Measurements from ENCODE around the gene ING2. TPM values are rescaled to one million over a fixed set of nuclear protein-coding genes. Genes with fewer than 3 reads are reported as not detected.
"Not testable (repeated sequence)": the region's sequence is repeated elsewhere in the genome, so short reads cannot be mapped to it uniquely, and the experiment has no call there.

The ING2 gene
- total and polyA plus RNA-seq, 2 donors (not counting 1 experiment from before 2014, with no cell fraction given), result 7.8 to 10.0 TPM

DNA sequence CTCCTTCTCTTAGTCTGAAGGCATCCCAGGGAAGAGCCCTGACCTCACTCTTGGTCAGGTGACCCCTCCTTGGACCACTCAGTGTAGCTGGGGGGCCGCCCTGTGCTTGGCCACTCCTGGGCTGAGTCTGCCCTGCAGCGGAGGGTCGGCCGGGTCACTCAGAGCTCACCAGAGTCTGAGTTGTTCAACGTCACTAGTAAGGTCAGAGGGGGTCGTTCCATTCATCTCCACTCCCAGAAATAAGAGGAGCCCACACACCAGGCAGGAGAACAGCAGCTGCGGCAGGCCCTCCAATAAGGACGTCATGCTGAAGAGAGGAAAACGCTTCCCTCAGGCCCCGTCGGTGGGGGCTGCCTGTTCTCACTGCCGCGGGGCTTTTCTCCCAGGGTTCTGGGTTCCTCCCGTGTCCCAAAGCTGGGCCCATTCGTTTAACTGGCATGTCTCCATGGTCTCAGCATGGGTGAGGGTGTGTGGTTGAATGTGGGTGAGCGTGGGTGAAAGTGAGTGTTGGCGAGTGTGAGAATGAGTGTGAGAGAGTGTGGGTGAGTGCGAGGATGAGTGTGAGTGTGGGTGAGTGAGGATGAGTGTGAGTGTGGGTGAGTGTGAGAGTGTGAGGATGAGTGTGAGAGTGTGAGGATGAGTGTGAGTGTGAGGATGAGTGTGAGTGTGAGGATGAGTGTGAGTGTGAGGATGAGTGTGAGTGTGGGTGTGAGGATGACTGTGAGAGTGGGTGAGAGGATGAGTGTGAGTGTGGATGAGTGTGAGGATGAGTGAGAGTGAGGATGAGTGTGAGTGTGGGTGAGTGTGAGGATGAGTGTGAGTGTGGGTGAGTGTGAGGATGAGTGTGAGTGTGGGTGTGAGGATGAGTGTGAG, 47.7 kb downstream of the ING2 start:
- H3K9ac ChIP-seq (ENCODE audit: low read length), result no peak overlapping the region
- H3K4me1 ChIP-seq (ENCODE audit: control insufficient read depth in 2 of 2, insufficient read depth in 2 of 2, low read length in 2 of 2), result no peaks in the 10 kb centered on the region
- H3K9me3 Mint-ChIP-seq (ENCODE audit: insufficient read depth), result no peaks in the 10 kb centered on the region
- peaks cover 0 to 18% (median 0%) of the 10 kb centered on the region in 3 donors for H3K9me3 ChIP-seq (ENCODE audit: control extremely low read depth in 1 of 3, control insufficient read depth in 2 of 3, insufficient read depth in 1 of 3, low read length in 2 of 3)
- DNase-seq (no peak), ATAC-seq (ENCODE audit: low read depth) (no peak)
- H3K4me1 Mint-ChIP-seq, result no peaks in the 10 kb centered on the region
- H3K27me3 Mint-ChIP-seq, result peaks cover 19% of the 10 kb centered on the region
- no peaks in the 10 kb centered on the region for H3K36me3 ChIP-seq (replicated peaks in 1 of 2; ENCODE audit: control extremely low read depth in 1 of 2, control insufficient read depth in 1 of 2, extremely low read depth in 1 of 2, insufficient read depth in 2 of 2, low read length in 1 of 2)
- no peak overlapping the region for H3K4me3 Mint-ChIP-seq
- H3K79me2 ChIP-seq (ENCODE audit: control insufficient read depth, insufficient read depth, low read length), result no peaks in the 10 kb centered on the region
- no peak overlapping the region for H2AFZ ChIP-seq (ENCODE audit: insufficient read depth, low read depth, low read length, poor library complexity, severe bottlenecking)
- H3K27ac ChIP-seq (ENCODE audit: low read length in 2 of 2), result no peak overlapping the region
- no peaks in the 10 kb centered on the region for H4K20me1 ChIP-seq (ENCODE audit: control insufficient read depth, insufficient read depth, low read length, poor library complexity, severe bottlenecking)
- H3K4me2 ChIP-seq (replicated peaks; ENCODE audit: low read depth, low read length, poor library complexity, severe bottlenecking), result no peak overlapping the region
- no peak for TF ChIP-seq EZH2 (IDR thresholded peaks at IDR 0.05; ENCODE audit: borderline replicate concordance, insufficient read depth, low read depth, low read length, poor library complexity, severe bottlenecking)
- TF ChIP-seq, protein P1, sequence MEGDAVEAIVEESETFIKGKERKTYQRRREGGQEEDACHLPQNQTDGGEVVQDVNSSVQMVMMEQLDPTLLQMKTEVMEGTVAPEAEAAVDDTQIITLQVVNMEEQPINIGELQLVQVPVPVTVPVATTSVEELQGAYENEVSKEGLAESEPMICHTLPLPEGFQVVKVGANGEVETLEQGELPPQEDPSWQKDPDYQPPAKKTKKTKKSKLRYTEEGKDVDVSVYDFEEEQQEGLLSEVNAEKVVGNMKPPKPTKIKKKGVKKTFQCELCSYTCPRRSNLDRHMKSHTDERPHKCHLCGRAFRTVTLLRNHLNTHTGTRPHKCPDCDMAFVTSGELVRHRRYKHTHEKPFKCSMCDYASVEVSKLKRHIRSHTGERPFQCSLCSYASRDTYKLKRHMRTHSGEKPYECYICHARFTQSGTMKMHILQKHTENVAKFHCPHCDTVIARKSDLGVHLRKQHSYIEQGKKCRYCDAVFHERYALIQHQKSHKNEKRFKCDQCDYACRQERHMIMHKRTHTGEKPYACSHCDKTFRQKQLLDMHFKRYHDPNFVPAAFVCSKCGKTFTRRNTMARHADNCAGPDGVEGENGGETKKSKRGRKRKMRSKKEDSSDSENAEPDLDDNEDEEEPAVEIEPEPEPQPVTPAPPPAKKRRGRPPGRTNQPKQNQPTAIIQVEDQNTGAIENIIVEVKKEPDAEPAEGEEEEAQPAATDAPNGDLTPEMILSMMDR (IDR thresholded peaks at IDR 0.05), result no peak
- ChIA-PET CTCF (no interaction called here), POLR2A (no interaction called here)
- intact Hi-C loops (cut with micrococcal nuclease), result no loop called here
- no peak overlapping the region for H3K4me3 ChIP-seq (ENCODE audit: control extremely low read depth in 1 of 5, extremely low read depth in 1 of 5, insufficient read depth in 1 of 5, low read depth in 2 of 5, low read length in 4 of 5)
- no peak overlapping the region for H3K27ac Mint-ChIP-seq
- 97% methylated on average over 13 of the region's 18 CpGs for WGBS (ENCODE audit: insufficient coverage)
- H3K27me3 ChIP-seq (replicated peaks in 1 of 4; ENCODE audit: control extremely low read depth in 1 of 4, control insufficient read depth in 3 of 4, insufficient read depth in 4 of 4, low read length in 3 of 4), result peaks cover 0 to 2% (median 0%) of the 10 kb centered on the region in 4 experiments

DNA sequence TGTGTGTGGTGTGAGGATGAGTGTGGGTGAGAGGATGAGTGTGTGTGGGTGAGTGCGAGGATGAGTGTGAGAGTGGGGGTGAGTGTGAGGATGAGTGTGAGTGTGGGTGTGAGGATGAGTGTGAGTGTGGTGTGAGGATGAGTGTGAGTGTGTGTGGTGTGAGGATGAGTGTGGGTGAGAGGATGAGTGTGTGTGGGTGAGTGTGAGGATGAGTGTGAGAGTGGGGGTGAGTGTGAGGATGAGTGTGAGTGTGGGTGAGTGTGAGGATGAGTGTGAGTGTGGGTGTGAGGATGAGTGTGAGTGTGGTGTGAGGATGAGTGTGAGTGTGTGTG, 48.3 kb downstream of the ING2 start:
- H3K9me3 ChIP-seq (ENCODE audit: control extremely low read depth in 1 of 3, control insufficient read depth in 2 of 3, insufficient read depth in 1 of 3, low read length in 2 of 3), result peaks cover 0 to 18% (median 0%) of the 10 kb centered on the region in 3 donors
- H3K79me2 ChIP-seq (ENCODE audit: control insufficient read depth, insufficient read depth, low read length); H3K4me2 ChIP-seq (replicated peaks; ENCODE audit: low read depth, low read length, poor library complexity, severe bottlenecking); H3K27ac ChIP-seq (ENCODE audit: low read length in 2 of 2); H3K4me3 Mint-ChIP-seq; H3K4me1 Mint-ChIP-seq; intact Hi-C loops (cut with micrococcal nuclease); H2AFZ ChIP-seq (ENCODE audit: insufficient read depth, low read depth, low read length, poor library complexity, severe bottlenecking); H3K27me3 ChIP-seq (replicated peaks in 1 of 4; ENCODE audit: control extremely low read depth in 1 of 4, control insufficient read depth in 3 of 4, insufficient read depth in 4 of 4, low read length in 3 of 4); H3K9me3 Mint-ChIP-seq (ENCODE audit: insufficient read depth); CTCF ChIA-PET; H3K27ac Mint-ChIP-seq; H4K20me1 ChIP-seq (ENCODE audit: control insufficient read depth, insufficient read depth, low read length, poor library complexity, severe bottlenecking); H3K36me3 ChIP-seq (replicated peaks in 1 of 2; ENCODE audit: control extremely low read depth in 1 of 2, control insufficient read depth in 1 of 2, extremely low read depth in 1 of 2, insufficient read depth in 2 of 2, low read length in 1 of 2); POLR2A ChIA-PET; H3K9ac ChIP-seq (ENCODE audit: low read length); DNase-seq; ATAC-seq (ENCODE audit: low read depth); H3K4me1 ChIP-seq (ENCODE audit: control insufficient read depth in 2 of 2, insufficient read depth in 2 of 2, low read length in 2 of 2); H3K4me3 ChIP-seq (ENCODE audit: control extremely low read depth in 1 of 5, extremely low read depth in 1 of 5, insufficient read depth in 1 of 5, low read depth in 2 of 5, low read length in 4 of 5): not testable (repeated sequence)
- WGBS (ENCODE audit: insufficient coverage), result no CpG with 5 or more reads among the region's 1 CpG
- peaks cover 16% of the 10 kb centered on the region for H3K27me3 Mint-ChIP-seq

Data from B cell (primary cell).